ENCODE results near the gene PEX11B.

- no peak for TF ChIP-seq POLR2A (IDR thresholded peaks at IDR 0.05; ENCODE audit: low read depth, low read length)
- no peak for TF ChIP-seq CTCF (IDR thresholded peaks at IDR 0.05; ENCODE audit: extremely low read depth in 1 of 2, insufficient read depth in 1 of 2, low read depth in 1 of 2, low read length in 2 of 2)
- TF ChIP-seq POLR2AphosphoS5 (IDR thresholded peaks at IDR 0.05; ENCODE audit: insufficient read depth, low read depth, low read length): no peak
- no peak for TF ChIP-seq GATA2 (IDR thresholded peaks at IDR 0.05; ENCODE audit: insufficient read depth, insufficient read length, low read depth, low read length)
- peak; percentile 27 for TF ChIP-seq MAX (IDR thresholded peaks at IDR 0.05; ENCODE audit: insufficient read depth, insufficient read length)
- no peak for TF ChIP-seq MYC (IDR thresholded peaks at IDR 0.05; ENCODE audit: low read depth, low read length)
Observed at GRCh38 chr1:145963265-145964019, 44.9 kb upstream of the PEX11B start.

Measured in endothelial cell of umbilical vein (primary cell).